GM10248 (cell line): Measurements from ENCODE around the gene CEP131.

ENCODE experiments used
- CTCF ChIA-PET: fragments of 300-600 bp; sonication (Branson Sonifier 250); formaldehyde crosslinking; extraction: SDS; loops from one replicate; lab custom pipeline; 2021; ENCODE audit warnings: antibody characterized with exemption; lab: Yijun Ruan, JAX
- POLR2A ChIA-PET: fragments of 350-650 bp; sonication (Branson Sonifier 250); formaldehyde crosslinking; extraction: SDS; loops from one replicate; lab custom pipeline; 2020; ENCODE audit warnings: antibody characterized with exemption; lab: Yijun Ruan, JAX
- DNase-seq: peaks from one replicate; pipeline ENCODE4 v3.0.0; 2012; ENCODE audit errors: extremely low spot score
- CTCF ChIP-seq: IDR thresholded peaks from 2 replicates; pipeline ENCODE4 v1.5.1; 2012; ENCODE audit warnings: mild to moderate bottlenecking, low read depth; ENCODE audit errors: extremely low read depth, missing control alignments, control extremely low read depth

CEP131 gene

GRCh38 chr17:81199482-81199830, 23.3 kb downstream of the CEP131 start:
- ChIA-PET POLR2A (no interaction called here), CTCF (interaction anchor here (1.2 kb wide), 1 partner anchor 36 kb away, joined by 3 read pairs; no protein-coding TSS in a partner anchor)
- no peak for DNase-seq
- TF ChIP-seq CTCF: no peak

DNA sequence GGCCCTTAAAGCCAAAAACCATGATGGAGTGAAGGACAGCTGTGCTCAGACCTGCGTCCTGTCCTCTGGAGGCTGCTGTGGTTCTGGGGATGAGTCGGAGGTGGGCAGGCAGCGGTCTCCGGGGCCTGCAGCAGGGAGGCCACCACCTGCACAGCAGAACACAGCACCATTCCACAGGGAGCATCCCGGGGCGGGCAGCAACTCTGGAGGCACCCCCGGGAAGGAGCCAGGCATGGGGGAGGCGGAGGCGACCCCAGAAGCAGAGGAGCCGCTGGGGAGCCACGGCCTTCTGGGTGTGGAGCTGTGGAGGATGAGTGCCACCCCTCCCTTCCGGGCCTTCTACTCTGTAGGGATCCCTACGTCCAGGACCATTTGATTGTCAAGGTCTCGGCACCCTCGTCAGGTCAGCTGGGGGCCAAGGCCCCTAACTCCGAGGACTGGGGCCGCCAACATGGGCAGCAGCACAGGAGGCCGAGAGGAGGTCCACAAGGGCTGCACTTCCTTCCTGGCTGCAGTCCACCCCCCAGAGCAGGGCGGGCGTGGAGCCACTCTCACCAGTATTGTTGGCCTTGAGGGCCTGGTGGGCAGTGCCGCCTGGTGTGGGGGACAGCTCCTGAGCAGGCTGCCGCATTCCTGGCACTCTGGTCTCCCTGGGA, 23.8 kb downstream of the CEP131 start:
- ChIA-PET POLR2A (no interaction called here), CTCF (interaction anchor here (1.2 to 1.6 kb wide), 4 partner anchors 10 to 175 kb away, joined by 3 to 6 read pairs (median 4); partner anchors contain the start of genes NDUFAF8 and TEPSIN)
- no peak for DNase-seq
- TF ChIP-seq CTCF: no peak

DNA sequence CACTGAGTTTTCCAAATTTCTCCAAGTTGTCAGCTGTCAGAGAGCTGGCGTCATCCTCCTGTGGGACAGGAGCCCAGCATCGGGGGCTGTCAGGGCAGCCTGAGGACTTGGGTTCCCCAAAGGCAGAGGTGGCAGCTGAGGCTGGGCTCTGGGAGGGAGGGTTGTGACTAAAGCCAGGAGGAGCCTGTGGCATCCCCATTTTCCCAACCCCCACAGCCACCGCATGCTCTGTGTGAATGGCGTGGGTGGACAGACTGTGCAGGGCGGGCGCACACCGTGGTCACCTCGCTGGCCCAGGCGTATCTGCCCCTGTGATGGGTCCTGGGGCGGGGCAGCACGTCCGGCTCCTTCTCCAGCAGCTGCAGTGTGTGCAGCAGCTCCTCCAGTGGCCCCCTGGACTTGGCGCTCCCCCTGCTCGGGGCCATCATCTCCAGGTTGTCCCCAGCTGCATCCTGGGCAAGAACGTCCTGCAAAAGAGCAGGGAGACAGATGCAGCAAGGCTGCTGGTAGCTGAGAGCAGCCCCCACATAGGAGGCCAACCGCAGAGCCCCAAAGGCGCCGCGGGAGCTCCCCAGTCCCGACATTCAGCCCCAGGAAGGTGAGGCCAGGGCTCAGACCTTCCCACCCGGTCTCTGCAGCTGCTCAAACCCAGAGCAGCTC, 24.8 kb downstream of the CEP131 start:
- TF ChIP-seq CTCF: no peak
- ChIA-PET CTCF (interaction anchor here (1.2 to 1.6 kb wide), 4 partner anchors 9 to 174 kb away, joined by 3 to 6 read pairs (median 4); partner anchors contain the start of genes NDUFAF8 and TEPSIN), POLR2A (no interaction called here)
- DNase-seq: no peak

DNA sequence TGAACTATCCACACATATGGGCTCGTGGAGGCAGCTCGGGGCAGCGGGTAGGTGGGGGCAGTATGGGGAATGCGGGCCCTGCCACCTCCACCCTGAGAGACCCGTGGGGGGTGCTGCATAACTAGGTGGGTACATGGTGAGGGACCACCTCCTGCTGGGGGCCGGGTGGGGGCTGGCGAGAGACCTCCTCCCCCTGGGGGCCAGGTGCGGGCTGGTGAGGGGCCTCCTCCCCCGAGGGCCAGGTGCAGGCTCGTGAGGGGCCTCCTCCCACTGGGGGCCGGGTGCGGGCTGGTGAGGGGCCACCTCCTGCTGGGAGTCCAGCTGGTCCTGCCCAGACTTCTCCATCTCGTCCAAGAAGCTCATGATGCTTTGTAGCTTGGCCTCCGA, 25.4 kb downstream of the CEP131 start:
- no peak for TF ChIP-seq CTCF
- ChIA-PET CTCF (interaction anchor here (1.2 to 1.6 kb wide), 3 partner anchors 8 to 174 kb away, joined by 3 to 6 read pairs (median 3); partner anchors contain the start of genes NDUFAF8 and TEPSIN), POLR2A (no interaction called here)
- DNase-seq: no peak

DNA sequence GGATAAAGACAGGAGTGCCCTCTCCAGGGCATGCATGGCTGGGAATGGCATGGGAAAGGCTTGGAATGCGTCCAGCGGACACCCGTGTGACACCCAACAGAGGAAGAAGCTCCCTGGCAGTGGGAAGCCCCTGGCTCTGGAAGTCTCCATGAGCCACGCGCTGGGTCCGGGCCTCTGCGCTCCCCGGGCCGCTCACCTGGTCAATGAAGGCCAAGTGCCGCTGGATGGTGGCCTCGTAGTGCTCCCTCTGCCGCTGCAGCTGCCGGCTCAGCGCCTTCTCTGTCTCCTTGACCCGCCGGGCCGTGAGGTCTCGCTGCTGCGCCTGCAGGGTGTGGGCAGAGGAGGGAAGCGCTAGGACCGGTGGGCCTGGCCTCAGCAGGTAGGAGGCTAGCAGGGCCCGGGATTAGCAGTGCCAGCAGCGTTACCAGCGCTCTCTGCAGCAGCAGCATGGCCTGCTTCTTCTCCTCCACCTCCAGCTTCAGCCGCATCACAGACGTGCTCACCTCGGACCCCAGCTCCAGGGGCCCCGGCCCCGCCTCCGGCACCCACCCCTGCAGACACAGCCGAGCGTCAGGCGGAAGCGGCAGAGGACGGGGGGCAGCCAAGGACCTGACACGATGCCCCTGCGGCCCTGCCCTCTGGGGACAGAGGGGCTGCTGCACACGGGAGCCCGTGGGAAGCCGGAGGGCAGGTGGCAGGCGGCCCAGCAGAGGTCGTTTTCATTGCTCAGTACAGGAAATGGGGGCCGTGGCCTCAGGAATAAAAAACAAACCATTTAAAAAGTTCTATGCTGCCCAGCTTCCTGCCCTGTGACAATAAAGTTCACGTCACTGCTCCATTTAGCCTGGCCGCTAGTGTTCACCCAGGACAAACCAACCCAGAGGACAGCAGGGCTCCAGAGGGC, 26.0 kb downstream of the CEP131 start:
- no peak for TF ChIP-seq CTCF
- ChIA-PET POLR2A (no interaction called here), CTCF (interaction anchor here (1.0 to 1.6 kb wide), 3 partner anchors 7 to 54 kb away, joined by 3 to 6 read pairs (median 4); no protein-coding TSS in a partner anchor)
- DNase-seq: no peak
